Vagina (tissue), 2 donors: ENCODE measurements around the gene PRPF19.

Experiments
- CTCF ChIP-seq, 3 experiments: fragments of 450-650 bp in 2 of 3; fragments of 200-600 bp in 1 of 3; sonication (generic) in 1 of 3; IDR thresholded peaks; one replicate each; pipeline ENCODE4 v1.5.1; 2017 to 2019; ENCODE audit warnings: antibody characterized with exemption in 3 of 3, mild to moderate bottlenecking in 2 of 3, moderate library complexity in 2 of 3
- POLR2A ChIP-seq, 2 donors: fragments of 450-650 bp; IDR thresholded peaks; one replicate each; pipeline ENCODE4 v1.6.1; 2017; ENCODE audit warnings: antibody characterized with exemption in 2 of 2, mild to moderate bottlenecking in 2 of 2, moderate library complexity in 2 of 2
- POLR2AphosphoS5 ChIP-seq, 2 donors: sonication (generic); formaldehyde crosslinking; IDR thresholded peaks; one replicate each; pipeline ENCODE4 v1.9.0; 2017; ENCODE audit warnings: antibody characterized with exemption in 2 of 2, mild to moderate bottlenecking in 2 of 2, low read depth in 1 of 2; ENCODE audit not compliant: insufficient read depth in 1 of 2

- TF ChIP-seq CTCF (IDR thresholded peaks at IDR 0.05) (no peak), POLR2A (IDR thresholded peaks at IDR 0.05) (no peak), POLR2AphosphoS5 (IDR thresholded peaks at IDR 0.05; ENCODE audit: insufficient read depth in 1 of 2, low read depth in 1 of 2) (no peak)
These were observed 48.8 kb downstream of the PRPF19 start for GRCh38 chr11:60857378-60858232.
